Sigmoid colon (tissue), 4 donors: ENCODE results near the gene RAB25.
A peak's percentile ranks its signal among the peaks of the same experiment; 100 is the strongest.

ENCODE experiments used
- CTCF ChIP-seq, 4 experiments: fragments of 450-650 bp in 3 of 4; fragments of 200-600 bp in 1 of 4; IDR thresholded peaks; one replicate each; pipeline ENCODE4 v1.5.1; 2016 to 2019; ENCODE audit warnings: antibody characterized with exemption in 4 of 4, mild to moderate bottlenecking in 3 of 4, moderate library complexity in 2 of 4
- POLR2A ChIP-seq, 2 donors: fragments of 450-650 bp; IDR thresholded peaks; one replicate each; pipeline ENCODE4 v1.6.1; 2016; ENCODE audit warnings: antibody characterized with exemption in 2 of 2, mild to moderate bottlenecking in 2 of 2, moderate library complexity in 2 of 2
- POLR2AphosphoS5 ChIP-seq, 4 donors: sonication (generic); formaldehyde crosslinking; IDR thresholded peaks; one replicate each; pipeline ENCODE4 v1.6.1; 2017; ENCODE audit warnings: antibody characterized with exemption in 4 of 4

- no peak for TF ChIP-seq CTCF (IDR thresholded peaks at IDR 0.05)
- TF ChIP-seq POLR2A (IDR thresholded peaks at IDR 0.05) = no peak
- peak in 3 of 4 donors; percentile 38 to 55 (median 39) for TF ChIP-seq POLR2AphosphoS5 (IDR thresholded peaks at IDR 0.05)
Measured at GRCh38 chr1:156112276-156113137, 51.5 kb downstream of the RAB25 start.
